GM12873 (cell line): Measurements from ENCODE around the gene MYH14.

ENCODE experiments used
- TF ChIP-seq, protein P1 (sequence below): IDR thresholded peaks from 2 replicates; pipeline ENCODE4 v1.5.1; 2012; ENCODE audit warnings: low read depth, mild to moderate bottlenecking, moderate library complexity, low read length, control low read depth; ENCODE audit not compliant: insufficient read depth; ENCODE audit errors: missing control alignments

Gene MYH14

DNA sequence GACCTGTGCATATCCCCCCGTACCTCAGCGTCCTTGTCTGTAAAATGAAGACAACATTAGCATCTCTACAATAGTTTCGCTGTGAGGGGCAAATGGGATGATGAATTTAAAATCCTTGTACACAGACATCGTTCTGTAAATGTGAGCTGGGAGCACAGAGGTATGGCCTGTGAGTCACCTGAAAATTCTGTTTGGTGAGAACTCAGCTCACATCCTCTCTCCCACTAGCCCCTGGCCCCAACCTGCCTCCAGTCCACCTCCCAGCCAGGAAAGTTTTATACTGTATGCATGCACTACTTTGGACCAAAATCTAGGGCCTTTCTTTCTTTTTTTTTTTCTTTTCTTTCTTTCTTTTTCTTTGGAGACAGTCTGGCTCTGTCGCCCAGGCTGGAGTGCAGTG lies 31.7 kb upstream of the MYH14 start:
- TF ChIP-seq, protein P1, sequence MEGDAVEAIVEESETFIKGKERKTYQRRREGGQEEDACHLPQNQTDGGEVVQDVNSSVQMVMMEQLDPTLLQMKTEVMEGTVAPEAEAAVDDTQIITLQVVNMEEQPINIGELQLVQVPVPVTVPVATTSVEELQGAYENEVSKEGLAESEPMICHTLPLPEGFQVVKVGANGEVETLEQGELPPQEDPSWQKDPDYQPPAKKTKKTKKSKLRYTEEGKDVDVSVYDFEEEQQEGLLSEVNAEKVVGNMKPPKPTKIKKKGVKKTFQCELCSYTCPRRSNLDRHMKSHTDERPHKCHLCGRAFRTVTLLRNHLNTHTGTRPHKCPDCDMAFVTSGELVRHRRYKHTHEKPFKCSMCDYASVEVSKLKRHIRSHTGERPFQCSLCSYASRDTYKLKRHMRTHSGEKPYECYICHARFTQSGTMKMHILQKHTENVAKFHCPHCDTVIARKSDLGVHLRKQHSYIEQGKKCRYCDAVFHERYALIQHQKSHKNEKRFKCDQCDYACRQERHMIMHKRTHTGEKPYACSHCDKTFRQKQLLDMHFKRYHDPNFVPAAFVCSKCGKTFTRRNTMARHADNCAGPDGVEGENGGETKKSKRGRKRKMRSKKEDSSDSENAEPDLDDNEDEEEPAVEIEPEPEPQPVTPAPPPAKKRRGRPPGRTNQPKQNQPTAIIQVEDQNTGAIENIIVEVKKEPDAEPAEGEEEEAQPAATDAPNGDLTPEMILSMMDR, result no peak

DNA sequence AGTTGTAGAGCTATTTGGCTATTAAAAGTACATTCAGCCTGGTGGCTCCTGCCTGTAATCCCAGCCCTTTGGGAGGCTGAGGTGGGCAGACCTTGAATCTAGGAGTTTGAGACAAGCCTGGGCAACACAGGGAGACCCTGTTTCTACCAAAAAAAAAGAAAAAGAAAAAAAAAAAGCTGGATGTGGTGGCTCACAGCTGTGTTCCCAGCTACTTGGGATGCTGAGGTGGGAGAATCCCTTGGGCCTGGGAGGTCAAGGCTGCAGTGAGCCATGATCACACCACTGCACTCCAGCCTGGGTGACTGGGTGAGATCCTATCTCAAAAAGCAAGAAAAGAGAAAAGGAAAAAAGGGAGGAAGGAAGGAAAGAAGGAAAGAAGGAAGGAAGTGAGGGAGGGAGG lies 30.7 kb upstream of the MYH14 start:
- TF ChIP-seq, protein P1, result no peak

DNA sequence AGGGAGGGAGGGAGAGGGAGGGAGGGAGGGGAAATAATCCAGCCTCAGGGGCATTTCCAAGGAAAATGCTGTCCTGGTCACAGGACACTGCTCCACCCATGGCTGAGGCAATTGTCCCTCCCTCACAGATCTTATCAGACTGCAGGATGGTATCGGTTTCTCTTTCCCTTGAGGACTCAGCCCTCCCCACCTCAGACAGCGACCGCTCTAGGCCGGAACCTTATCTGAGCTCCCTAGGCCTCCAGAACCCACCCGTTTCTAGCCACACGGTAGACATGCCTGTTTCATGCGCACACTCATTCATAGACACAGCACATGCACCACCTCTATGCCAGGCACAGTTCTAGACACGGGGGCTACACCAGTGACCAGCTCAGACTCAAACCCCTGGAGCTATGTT lies 30.3 kb upstream of the MYH14 start:
- TF ChIP-seq, protein P1, result no peak

DNA sequence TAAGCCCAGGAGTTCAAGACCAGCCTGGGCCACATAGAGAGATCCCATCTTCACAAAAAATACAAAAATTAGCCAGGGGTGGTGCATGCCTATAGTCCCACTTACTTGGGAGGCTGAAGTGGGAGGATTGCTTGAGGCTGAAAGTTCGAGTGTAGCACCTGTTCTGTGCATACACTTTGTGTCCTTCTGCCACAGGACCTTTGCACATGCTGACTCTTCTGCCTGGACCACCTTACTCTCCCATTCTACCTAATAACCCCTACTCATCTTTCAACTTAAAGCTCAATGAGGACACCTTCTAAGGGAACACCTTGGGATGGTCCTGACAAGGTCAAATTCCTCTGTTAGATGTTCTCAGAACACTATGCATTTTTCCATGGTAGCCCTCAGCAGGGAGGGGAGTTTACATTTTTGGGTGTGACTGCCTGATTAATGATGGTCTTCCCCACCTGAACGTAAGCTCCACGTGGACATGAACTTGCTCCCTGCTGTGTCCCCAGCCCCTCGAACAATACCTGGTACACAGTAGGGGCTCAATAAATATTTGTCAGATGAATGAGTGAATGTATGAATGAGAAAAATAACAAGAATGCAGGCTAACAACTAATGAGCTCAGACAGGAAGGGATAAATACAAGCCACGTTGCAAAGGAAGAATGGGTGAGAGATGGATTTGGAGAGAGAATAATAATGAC lies 29.2 kb upstream of the MYH14 start:
- TF ChIP-seq, protein P1, result no peak

DNA sequence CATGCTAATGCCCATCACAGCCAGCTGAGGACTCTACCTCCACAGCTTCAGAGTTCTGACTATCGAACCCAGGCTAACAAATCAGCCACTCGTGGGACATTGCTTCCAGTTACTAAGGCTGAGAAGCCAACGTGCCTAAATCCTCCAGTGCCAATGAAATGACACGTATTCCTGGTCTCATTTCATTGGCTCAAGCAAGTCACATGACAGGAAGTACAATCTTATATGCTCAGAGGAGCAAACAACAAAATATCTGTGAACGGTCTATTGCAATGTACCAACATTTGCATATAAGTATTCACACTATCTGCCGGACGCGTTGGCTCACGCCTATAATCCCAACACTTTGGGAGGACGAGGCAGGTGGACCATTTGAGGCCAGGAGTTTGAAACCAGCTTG lies 27.5 kb upstream of the MYH14 start:
- TF ChIP-seq, protein P1, result no peak

DNA sequence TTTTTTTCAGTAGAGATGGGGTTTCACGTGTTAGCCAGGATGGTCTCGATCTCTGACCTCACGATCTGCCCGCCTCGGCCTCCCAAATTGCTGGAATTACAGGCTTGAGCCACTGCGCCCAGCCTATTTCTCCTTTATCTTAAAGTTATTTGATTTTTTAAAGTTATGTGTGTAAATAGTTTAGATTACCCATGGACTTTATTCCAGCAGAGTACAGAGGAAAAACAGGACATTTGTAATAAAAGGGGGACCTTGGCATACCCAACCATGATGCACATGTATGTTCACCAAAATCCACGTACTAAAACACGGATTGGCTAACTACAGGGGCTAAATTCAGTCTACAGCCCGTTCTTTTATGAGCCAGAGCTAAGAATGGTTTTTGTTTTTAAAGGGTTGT lies 26.6 kb upstream of the MYH14 start:
- TF ChIP-seq, protein P1, result no peak

DNA sequence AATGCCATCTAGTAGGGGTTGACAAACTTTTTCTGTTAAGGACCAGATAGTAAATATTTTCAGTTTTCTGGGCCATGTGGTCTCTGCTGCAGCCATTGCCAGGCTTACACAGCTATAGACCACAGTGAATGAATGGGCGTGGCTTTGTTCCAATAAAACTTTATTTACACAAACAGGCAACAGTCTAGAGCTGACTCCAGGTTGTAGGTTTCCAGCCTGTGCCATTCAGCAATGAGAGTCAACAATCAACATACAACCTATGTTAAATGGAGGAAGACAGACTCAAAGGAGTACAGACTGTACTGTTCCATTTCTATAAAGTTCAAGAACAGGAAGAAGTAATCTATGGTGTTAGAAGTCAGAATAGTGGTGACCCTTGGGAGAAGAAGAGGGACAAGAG lies 25.1 kb upstream of the MYH14 start:
- TF ChIP-seq, protein P1, result no peak
